ENCODE results near the gene PFKFB4.

Gene PFKFB4

DNA sequence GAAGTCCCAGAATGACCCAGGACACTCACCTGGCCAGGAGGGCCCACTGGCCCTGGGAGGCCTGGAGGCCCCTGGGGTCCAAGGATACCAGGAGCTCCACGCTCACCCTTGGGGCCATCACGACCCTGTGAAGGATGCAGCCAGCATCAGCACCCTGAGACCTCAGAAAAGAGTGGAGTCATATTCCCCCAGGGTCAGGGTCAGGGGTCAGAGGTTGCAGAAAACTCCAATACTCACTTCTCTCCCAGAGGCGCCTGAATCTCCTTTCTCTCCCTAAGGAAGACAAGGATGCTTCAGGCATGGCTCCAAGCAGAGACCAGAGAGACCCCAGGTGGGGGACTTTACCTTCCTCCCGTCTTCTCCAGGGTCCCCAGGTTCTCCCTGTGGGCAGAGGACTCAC, 20.0 kb upstream of the PFKFB4 start:
- DNase-seq (ENCODE audit: low read depth, low spot score) = no peak
- TF ChIP-seq, protein P1, sequence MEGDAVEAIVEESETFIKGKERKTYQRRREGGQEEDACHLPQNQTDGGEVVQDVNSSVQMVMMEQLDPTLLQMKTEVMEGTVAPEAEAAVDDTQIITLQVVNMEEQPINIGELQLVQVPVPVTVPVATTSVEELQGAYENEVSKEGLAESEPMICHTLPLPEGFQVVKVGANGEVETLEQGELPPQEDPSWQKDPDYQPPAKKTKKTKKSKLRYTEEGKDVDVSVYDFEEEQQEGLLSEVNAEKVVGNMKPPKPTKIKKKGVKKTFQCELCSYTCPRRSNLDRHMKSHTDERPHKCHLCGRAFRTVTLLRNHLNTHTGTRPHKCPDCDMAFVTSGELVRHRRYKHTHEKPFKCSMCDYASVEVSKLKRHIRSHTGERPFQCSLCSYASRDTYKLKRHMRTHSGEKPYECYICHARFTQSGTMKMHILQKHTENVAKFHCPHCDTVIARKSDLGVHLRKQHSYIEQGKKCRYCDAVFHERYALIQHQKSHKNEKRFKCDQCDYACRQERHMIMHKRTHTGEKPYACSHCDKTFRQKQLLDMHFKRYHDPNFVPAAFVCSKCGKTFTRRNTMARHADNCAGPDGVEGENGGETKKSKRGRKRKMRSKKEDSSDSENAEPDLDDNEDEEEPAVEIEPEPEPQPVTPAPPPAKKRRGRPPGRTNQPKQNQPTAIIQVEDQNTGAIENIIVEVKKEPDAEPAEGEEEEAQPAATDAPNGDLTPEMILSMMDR (IDR thresholded peaks at IDR 0.05; ENCODE audit: insufficient read depth, low read length, missing control alignments) = no peak
- H3K4me3 ChIP-seq (ENCODE audit: low read depth, low read length) = no peak overlapping the region
- ChIA-PET POLR2A (interaction anchor here (1.2 kb wide), 1 partner anchor 9 kb away, joined by 3 read pairs; no protein-coding TSS in a partner anchor), CTCF (interaction anchor here (0.8 to 1.5 kb wide), 2 partner anchors 11 to 18 kb away, joined by 3 to 4 read pairs; no protein-coding TSS in a partner anchor)

DNA sequence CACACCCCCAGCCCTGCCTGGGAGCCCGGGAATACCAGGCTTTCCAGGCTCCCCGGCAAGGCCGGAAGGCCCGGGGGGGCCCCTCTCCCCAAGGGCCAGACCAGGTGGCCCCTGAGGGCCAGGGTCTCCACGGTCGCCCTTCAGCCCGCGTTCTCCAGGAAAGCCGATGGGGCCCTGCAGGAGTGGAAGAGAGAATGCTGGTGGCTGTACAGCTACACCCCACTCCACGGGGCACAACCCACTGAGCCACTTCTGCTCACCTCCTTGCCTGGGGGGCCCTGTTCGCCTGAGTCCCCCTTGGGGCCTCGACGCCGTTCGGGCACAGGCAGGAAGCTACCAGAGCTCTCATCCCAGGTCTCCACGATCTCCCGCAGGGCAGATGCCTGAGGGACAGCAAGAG, 18.8 kb upstream of the PFKFB4 start:
- CTCF ChIA-PET = no interaction called here

DNA sequence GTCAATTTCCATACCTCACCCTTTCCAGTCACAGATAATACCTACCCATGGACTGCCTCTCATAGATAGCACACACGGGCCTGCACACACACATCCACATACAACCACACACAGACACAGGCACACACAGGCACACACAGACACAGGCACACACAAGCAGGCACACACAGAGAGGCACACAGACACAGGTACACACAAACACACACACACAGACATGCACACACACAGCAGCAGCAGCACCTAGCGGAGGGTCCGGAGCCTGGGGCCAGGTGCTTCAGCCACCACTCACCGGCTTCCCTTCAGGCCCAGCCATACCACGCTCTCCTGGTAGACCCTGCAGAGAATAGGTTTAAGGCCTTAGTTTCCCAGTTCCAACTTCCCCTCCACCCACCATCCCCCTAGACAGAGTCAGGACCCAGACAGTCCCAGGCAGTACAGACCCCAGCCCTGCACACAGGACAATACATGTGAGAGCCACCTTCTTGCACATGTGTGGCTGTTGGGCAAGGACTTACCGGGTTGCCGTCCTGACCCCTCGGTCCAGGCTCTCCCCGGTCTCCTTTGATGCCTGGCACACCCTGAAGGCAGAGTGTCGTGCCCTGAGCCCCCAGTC, 17.5 kb upstream of the PFKFB4 start:
- POLR2A ChIA-PET = no interaction called here
- CTCF ChIA-PET = interaction anchor here (1.4 kb wide), 1 partner anchor 15 kb away, joined by 8 read pairs; no protein-coding TSS in a partner anchor
- TF ChIP-seq, protein P1 (IDR thresholded peaks at IDR 0.05; ENCODE audit: insufficient read depth, low read length, missing control alignments) = no peak
- no peak for DNase-seq (ENCODE audit: low read depth, low spot score)
- H3K4me3 ChIP-seq (ENCODE audit: low read depth, low read length) = no peak overlapping the region

More for the DNA sequence above, 18.8 kb upstream of the PFKFB4 start:
- TF ChIP-seq, protein P1 (IDR thresholded peaks at IDR 0.05; ENCODE audit: insufficient read depth, low read length, missing control alignments) = no peak
- DNase-seq (ENCODE audit: low read depth, low spot score) = no peak
- H3K4me3 ChIP-seq (ENCODE audit: low read depth, low read length) = no peak overlapping the region
- POLR2A ChIA-PET = no interaction called here

DNA sequence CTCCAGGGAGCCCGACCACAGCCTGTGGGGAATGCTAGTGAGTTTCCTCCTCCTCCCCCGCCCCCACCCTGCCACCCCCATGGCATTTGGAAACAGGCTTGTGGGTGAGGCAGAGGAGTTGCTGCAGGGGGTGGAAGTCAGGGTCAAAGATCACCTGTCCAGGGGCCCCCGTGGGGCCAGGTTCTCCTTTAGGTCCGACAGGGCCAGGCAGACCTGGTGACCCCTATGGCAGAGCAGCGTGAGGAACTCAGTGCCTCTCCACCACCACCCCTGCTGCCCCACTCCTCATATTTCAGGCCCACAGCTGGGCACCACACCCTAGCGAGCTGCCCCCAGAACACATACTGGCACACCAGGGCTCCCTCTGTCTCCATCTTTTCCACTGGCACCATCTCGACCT, 15.9 kb upstream of the PFKFB4 start:
- ChIA-PET POLR2A (no interaction called here), CTCF (interaction anchor here (0.9 to 1.4 kb wide), 4 partner anchors 12 to 19 kb away, joined by 3 to 8 read pairs (median 4); no protein-coding TSS in a partner anchor)
- no peak for DNase-seq (ENCODE audit: low read depth, low spot score)
- no peak overlapping the region for H3K4me3 ChIP-seq (ENCODE audit: low read depth, low read length)
- TF ChIP-seq, protein P1 (IDR thresholded peaks at IDR 0.05; ENCODE audit: insufficient read depth, low read length, missing control alignments) = no peak

DNA sequence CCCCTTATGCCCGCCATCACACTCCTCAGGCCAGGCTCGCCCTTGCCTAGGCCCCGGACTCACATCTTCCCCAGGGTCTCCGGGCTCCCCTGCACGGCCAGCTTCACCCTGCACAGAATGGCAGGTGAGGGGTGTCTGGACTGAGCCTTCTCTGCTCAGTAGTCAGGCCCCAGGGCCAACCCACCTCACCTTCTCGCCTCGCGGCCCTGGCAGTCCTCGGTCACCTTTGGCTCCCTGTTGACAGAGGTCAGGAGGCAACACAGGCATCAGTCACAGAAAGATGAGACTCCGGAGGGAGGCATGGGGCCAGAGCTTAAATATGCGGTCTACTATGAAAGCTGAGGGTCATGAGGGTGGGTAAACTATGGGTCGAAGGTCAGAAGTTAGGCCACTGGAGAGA, 15.3 kb upstream of the PFKFB4 start:
- POLR2A ChIA-PET = no interaction called here
- no peak overlapping the region for H3K4me3 ChIP-seq (ENCODE audit: low read depth, low read length)
- no peak for DNase-seq (ENCODE audit: low read depth, low spot score)
- CTCF ChIA-PET = interaction anchor here (0.9 to 1.4 kb wide), 4 partner anchors 11 to 30 kb away, joined by 3 to 4 read pairs (median 4); no protein-coding TSS in a partner anchor
- TF ChIP-seq, protein P1 (IDR thresholded peaks at IDR 0.05; ENCODE audit: insufficient read depth, low read length, missing control alignments) = no peak

DNA sequence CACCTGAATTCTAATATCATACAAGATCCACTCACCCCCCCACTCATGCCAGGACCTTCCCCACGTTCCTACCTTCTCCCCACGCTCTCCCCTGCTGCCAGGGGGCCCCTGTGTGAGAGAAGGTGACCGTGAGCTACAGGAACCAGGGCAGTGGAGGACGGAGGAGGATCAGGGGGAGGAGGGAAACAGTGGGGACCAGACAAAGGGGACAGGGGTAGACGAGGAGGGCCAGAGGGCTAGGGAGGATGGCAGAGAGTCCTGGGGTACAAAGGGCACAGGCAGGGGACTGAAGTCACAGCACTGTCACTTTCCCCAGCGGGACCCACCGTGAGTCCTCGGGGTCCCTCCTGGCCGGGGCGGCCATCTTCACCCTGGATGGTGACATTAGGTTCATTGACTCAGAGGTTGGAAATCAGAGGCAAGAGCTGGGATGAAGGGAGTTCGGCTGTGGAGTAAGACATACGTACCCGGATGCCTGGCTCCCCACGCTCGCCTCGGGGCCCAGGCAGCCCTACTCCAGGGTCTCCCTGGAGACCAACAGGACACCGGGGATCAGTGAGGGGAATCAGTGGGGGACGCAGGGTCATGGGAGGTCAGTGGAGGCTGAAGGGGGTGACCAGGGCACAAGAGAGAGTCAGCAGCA, 13.3 kb upstream of the PFKFB4 start:
- ChIA-PET POLR2A (interaction anchor here (1.0 to 1.4 kb wide), 2 partner anchors 8 to 13 kb away, joined by 3 read pairs; partner anchors contain the start of gene PFKFB4), CTCF (interaction anchor here (1.0 to 4.7 kb wide), 2 partner anchors 11 to 12 kb away, joined by 3 to 23 read pairs; no protein-coding TSS in a partner anchor)
- no peak for DNase-seq (ENCODE audit: low read depth, low spot score)
- TF ChIP-seq, protein P1 (IDR thresholded peaks at IDR 0.05; ENCODE audit: insufficient read depth, low read length, missing control alignments) = no peak
- no peak overlapping the region for H3K4me3 ChIP-seq (ENCODE audit: low read depth, low read length)
